H1 (cell line): ENCODE results near the gene ZNF30. TPM values are rescaled to one million over a fixed set of nuclear protein-coding genes. Genes with fewer than 3 reads are reported as not detected.

Experiments used
- CTCF ChIA-PET: fragments of 300-600 bp; sonication (Branson Sonifier 250); formaldehyde crosslinking; loops from one replicate; lab custom pipeline; 2021; ENCODE audit not compliant: partially characterized antibody; lab: Charles Lee
- POLR2A ChIA-PET: fragments of 300-600 bp; sonication (Branson Sonifier 250); formaldehyde crosslinking; loops from one replicate; lab custom pipeline; 2021; ENCODE audit warnings: inconsistent platforms; ENCODE audit not compliant: partially characterized antibody; lab: Charles Lee
- DNase-seq, 2 experiments: peaks; one replicate each; pipeline versions ENCODE4 v3.0.0 to v3.0.0-alpha.2; 2010 to 2022; ENCODE audit warnings: low spot score in 2 of 2, low read depth in 1 of 2, mixed read lengths in 1 of 2
- FAIRE-seq: peaks from 2 replicates; lab custom pipeline; 2011; peaks lifted over from hg19 to GRCh38; lab: Jason Lieb, UNC
- H2AFZ ChIP-seq: 2 replicates; pipeline ENCODE4 v1.8.1; 2012; ENCODE audit warnings: low read length, inconsistent platforms
- H2AK5ac ChIP-seq: 2 replicates; pipeline ENCODE4 v1.6.1; 2013; ENCODE audit warnings: low read depth, low read length
- H2BK120ac ChIP-seq: replicated peaks from 2 replicates; pipeline ENCODE3; 2013; ENCODE audit warnings: low read depth, low read length, inconsistent platforms
- H2BK12ac ChIP-seq: 2 replicates; pipeline ENCODE4 v1.6.1; 2013; ENCODE audit warnings: low read depth, low read length
- H2BK15ac ChIP-seq: 2 replicates; pipeline ENCODE4 v1.6.1; 2013; ENCODE audit warnings: low read length
- H2BK20ac ChIP-seq: 2 replicates; pipeline ENCODE4 v1.6.1; 2013; ENCODE audit warnings: low read length
- H2BK5ac ChIP-seq: 2 replicates; pipeline ENCODE4 v1.6.1; 2013; ENCODE audit warnings: low read depth, low read length
- H3K14ac ChIP-seq: 2 replicates; pipeline ENCODE4 v1.6.1; 2013; ENCODE audit warnings: inconsistent platforms; ENCODE audit not compliant: insufficient read length
- H3K18ac ChIP-seq: 2 replicates; pipeline ENCODE4 v1.6.1; 2013; ENCODE audit warnings: low read length; ENCODE audit errors: extremely low read depth
- H3K23ac ChIP-seq: 2 replicates; pipeline ENCODE4 v1.6.1; 2013; ENCODE audit warnings: inconsistent platforms; ENCODE audit not compliant: insufficient read length
- H3K23me2 ChIP-seq: 2 replicates; pipeline ENCODE4 v1.6.1; 2013; ENCODE audit warnings: low read depth, low read length
- H3K27ac ChIP-seq: 2 replicates; pipeline ENCODE4 v1.6.1; 2011; ENCODE audit warnings: low read depth, low read length, inconsistent platforms
- H3K27me3 ChIP-seq, 4 experiments: replicated peaks in 1 of 4; 1 replicate in 1 of 4; 2 replicates in 3 of 4; pipeline versions ENCODE4 v1.6.1 to v1.8.1; 2011 to 2013; ENCODE audit warnings: low read length in 3 of 4, mild to moderate bottlenecking in 3 of 4, inconsistent platforms in 2 of 4, mixed read lengths in 2 of 4, moderate library complexity in 1 of 4; ENCODE audit not compliant: control insufficient read depth in 3 of 4, insufficient read depth in 3 of 4; ENCODE audit errors: extremely low read depth in 1 of 4
- H3K36me3 ChIP-seq, 4 experiments: 2 replicates each; pipeline versions ENCODE4 v1.6.1 to v1.8.1; 2011 to 2013; ENCODE audit warnings: mild to moderate bottlenecking in 4 of 4, low read length in 3 of 4, moderate library complexity in 2 of 4, control low read depth in 1 of 4, inconsistent platforms in 1 of 4; ENCODE audit not compliant: insufficient read depth in 4 of 4, control insufficient read depth in 2 of 4
- H3K4ac ChIP-seq: replicated peaks from 2 replicates; pipeline ENCODE3; 2013; ENCODE audit warnings: low read length, low read depth, mixed read lengths, inconsistent platforms; ENCODE audit not compliant: insufficient read length
- H3K4me1 ChIP-seq, 4 experiments: replicated peaks in 1 of 4; 1 replicate in 1 of 4; 2 replicates in 3 of 4; pipeline versions ENCODE4 v1.6.1 to v1.8.1; 2011 to 2013; ENCODE audit warnings: low read length in 3 of 4, inconsistent platforms in 2 of 4, mixed read lengths in 1 of 4; ENCODE audit not compliant: insufficient read depth in 4 of 4, control insufficient read depth in 3 of 4
- H3K4me2 ChIP-seq, 2 experiments: 2 replicates each; pipeline versions ENCODE4 v1.6.1 to v1.8.1; 2011 to 2013; ENCODE audit warnings: low read depth in 2 of 2, low read length in 2 of 2, control low read depth in 1 of 2, inconsistent platforms in 1 of 2, mild to moderate bottlenecking in 1 of 2; ENCODE audit not compliant: insufficient read depth in 1 of 2
- H3K4me3 ChIP-seq, 4 experiments: fragments of 200-600, 300-600 bp in 1 of 4; sonication (generic), shearing (Covaris generic), sonication (Bioruptor Twin) in 1 of 4; 2 replicates each; pipeline versions ENCODE4 v1.5.1 to v1.8.1; 2011 to 2016; ENCODE audit warnings: low read length in 4 of 4, low read depth in 3 of 4, control low read depth in 2 of 4, inconsistent platforms in 2 of 4, mild to moderate bottlenecking in 2 of 4, mixed read lengths in 1 of 4, moderate library complexity in 1 of 4; ENCODE audit not compliant: insufficient read depth in 2 of 4; ENCODE audit errors: extremely low read depth in 1 of 4
- H3K56ac ChIP-seq: replicated peaks from 2 replicates; pipeline ENCODE3; 2013; ENCODE audit warnings: low read depth, mild to moderate bottlenecking, mixed read lengths, low read length, inconsistent platforms; ENCODE audit not compliant: insufficient read length
- H3K79me1 ChIP-seq: 2 replicates; pipeline ENCODE4 v1.6.1; 2013; ENCODE audit warnings: low read depth, low read length, control low read depth
- H3K79me2 ChIP-seq, 2 experiments: 2 replicates each; pipeline versions ENCODE4 v1.6.1 to v1.8.1; 2012 to 2013; ENCODE audit warnings: low read length in 2 of 2, mild to moderate bottlenecking in 2 of 2, inconsistent platforms in 1 of 2; ENCODE audit not compliant: insufficient read depth in 2 of 2, control insufficient read depth in 1 of 2
- H3K9ac ChIP-seq, 4 experiments: replicated peaks in 1 of 4; 1 replicate in 1 of 4; 2 replicates in 3 of 4; pipeline versions ENCODE4 v1.6.1 to v1.8.1; 2011 to 2013; ENCODE audit warnings: low read depth in 3 of 4, low read length in 3 of 4, control low read depth in 2 of 4, mild to moderate bottlenecking in 2 of 4, moderate library complexity in 2 of 4, inconsistent platforms in 1 of 4; ENCODE audit errors: extremely low read depth in 1 of 4
- H3K9me3 ChIP-seq, 2 experiments: 2 replicates each; pipeline versions ENCODE4 v1.6.1 to v1.8.1; 2012 to 2013; ENCODE audit warnings: mild to moderate bottlenecking in 2 of 2, moderate library complexity in 2 of 2, control low read depth in 1 of 2, inconsistent platforms in 1 of 2, low read depth in 1 of 2, low read length in 1 of 2, mixed read lengths in 1 of 2; ENCODE audit not compliant: insufficient read depth in 2 of 2
- H4K20me1 ChIP-seq, 2 experiments: replicated peaks in 1 of 2; 2 replicates each; pipeline versions ENCODE3 to v1.8.1; 2011 to 2013; ENCODE audit warnings: inconsistent platforms in 2 of 2, low read length in 2 of 2, mild to moderate bottlenecking in 1 of 2; ENCODE audit not compliant: insufficient read depth in 2 of 2, control insufficient read depth in 1 of 2
- H4K5ac ChIP-seq: 2 replicates; pipeline ENCODE4 v1.6.1; 2013; ENCODE audit warnings: low read length, low read depth, mixed read lengths, inconsistent platforms; ENCODE audit not compliant: insufficient read length
- H4K8ac ChIP-seq: 2 replicates; pipeline ENCODE4 v1.8.0; 2013; ENCODE audit warnings: mild to moderate bottlenecking, moderate library complexity, low read length, inconsistent platforms; ENCODE audit not compliant: insufficient read depth; ENCODE audit errors: extremely low read depth
- H4K91ac ChIP-seq: replicated peaks from 2 replicates; pipeline ENCODE3; 2013; ENCODE audit warnings: low read length, mixed read lengths, inconsistent platforms; ENCODE audit not compliant: insufficient read length
- MAFK ChIP-seq: IDR thresholded peaks from 2 replicates; pipeline ENCODE4 v1.6.1; 2012; ENCODE audit warnings: low read depth, mild to moderate bottlenecking, improper control_type of control experiment, low read length
- RAD21 ChIP-seq, 2 experiments: IDR thresholded peaks in 1 of 2; conservative IDR thresholded peaks in 1 of 2; 2 replicates each; pipeline ENCODE4 v1.6.1; 2011; ENCODE audit warnings: low read depth in 2 of 2, low read length in 2 of 2, improper control_type of control experiment in 1 of 2, inconsistent platforms in 1 of 2, mild to moderate bottlenecking in 1 of 2, moderate library complexity in 1 of 2
- SAP30 ChIP-seq: fragments of 300-600 bp; sonication (generic); IDR thresholded peaks from 2 replicates; pipeline ENCODE4 v1.7.1; 2012; ENCODE audit warnings: low read length, moderate library complexity, mild to moderate bottlenecking, inconsistent platforms; ENCODE audit not compliant: insufficient read depth, insufficient replicate concordance
- TCF12 ChIP-seq: IDR thresholded peaks from 2 replicates; pipeline ENCODE4 v1.6.1; 2011; ENCODE audit warnings: low read depth, mild to moderate bottlenecking, low read length
- WGBS, 2 experiments: shearing (Covaris generic) in 1 of 2; methylation state at CpG; one replicate each; pipeline versions ENCODE4 v1.1.6 to v1.1.7; 2013 to 2015; ENCODE audit warnings: low lambda C conversion rate in 2 of 2, mixed read lengths in 2 of 2, inconsistent platforms in 1 of 2, low coverage in 1 of 2, missing lambda C conversion rate in 1 of 2; ENCODE audit not compliant: insufficient replicate concordance in 2 of 2, insufficient coverage in 1 of 2, insufficient read length in 1 of 2; ENCODE audit errors: extremely low coverage in 1 of 2, missing lambda C conversion rate in 1 of 2; 5-methylcytosine and 5-hydroxymethylcytosine counted together
- polyA plus RNA-seq, 7 experiments: library from polyadenylated mRNA; depleted of rRNA in 3 of 7; stranded (reverse) in 5 of 7; unstranded in 2 of 7; fragments of >200 nt in 5 of 7; fragments of 200-250 nt in 2 of 7; gene quantifications; 1 replicate in 5 of 7; 2 replicates in 1 of 7; 4 replicates in 1 of 7; pipeline versions ENCODE4 v1.2.1 to v1.2.3, GENCODE V29; 2011 to 2013; ENCODE audit warnings: missing spikeins in 2 of 7, mixed read lengths in 2 of 7
- total RNA-seq: library from RNA; stranded (reverse); fragmentation: NEBNext Ultra II Directional; extraction: Animal tissue kit (Norgen Biotek cat#: 25700); gene quantifications from 2 replicates; pipeline ENCODE4 v1.2.1, GENCODE V29; 2021
- TF ChIP-seq, protein P1 (sequence below): IDR thresholded peaks from 2 replicates; pipeline ENCODE4 v1.6.1; 2011; ENCODE audit warnings: low read depth, mild to moderate bottlenecking, low read length; ENCODE audit not compliant: insufficient read depth

The ZNF30 gene
- total and polyA plus RNA-seq, 2 of the 8 experiments (the other 6 are each of a cell fraction or from before 2014, with no cell fraction given) = 2.0 to 4.7 TPM

DNA sequence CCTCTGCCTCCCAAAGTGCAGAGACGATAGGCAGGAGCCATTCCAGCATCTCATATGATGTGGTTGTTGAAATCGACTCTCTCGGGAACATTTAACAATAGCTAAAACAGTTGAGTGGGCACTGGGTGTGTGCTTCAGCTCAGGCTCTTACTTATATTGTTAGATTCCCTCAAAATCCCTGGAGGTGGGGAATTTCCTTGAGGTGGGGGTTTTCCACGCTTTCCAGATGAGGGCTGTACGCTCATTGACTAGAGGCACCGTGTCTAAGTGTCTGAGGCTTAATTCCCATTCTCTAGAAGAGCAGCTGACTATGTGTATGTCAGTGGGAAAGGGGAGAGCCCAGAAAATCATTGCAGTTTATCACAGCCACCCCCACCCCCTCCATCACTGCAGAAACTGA lies 62.6 kb downstream of the ZNF30 start:
- Histone ChIP-seq H3K27me3 (no peaks in the 10 kb centered on the region), H3K4ac (no peak overlapping the region), H4K5ac (no peak overlapping the region), H3K27ac (no peak overlapping the region), H3K9ac (no peak overlapping the region), H2AFZ (no peak overlapping the region), H4K8ac (no peak overlapping the region), H3K4me3 (no peak overlapping the region), H3K18ac (no peak overlapping the region), H4K20me1 (no peaks in the 10 kb centered on the region), H3K14ac (no peak overlapping the region), H3K36me3 (no peaks in the 10 kb centered on the region), H3K4me1 (peaks cover 2 to 7% (median 4%) of the 10 kb centered on the region in 4 experiments; a peak in 5 of 7 replicates), H2BK12ac (no peak overlapping the region), H3K79me2 (no peaks in the 10 kb centered on the region), H2BK15ac (no peak overlapping the region), H3K56ac (no peak overlapping the region), H3K23me2 (no peaks in the 10 kb centered on the region), H3K9me3 (no peaks in the 10 kb centered on the region), H3K23ac (no peak overlapping the region), H2AK5ac (no peak overlapping the region), H3K4me2 (no peak overlapping the region), H4K91ac (no peak overlapping the region), H2BK5ac (no peak overlapping the region), H3K79me1 (no peaks in the 10 kb centered on the region), H2BK120ac (no peak overlapping the region), H2BK20ac (no peak overlapping the region)
- no peak for TF ChIP-seq TCF12
- no peak for TF ChIP-seq MAFK
- TF ChIP-seq, protein P1, sequence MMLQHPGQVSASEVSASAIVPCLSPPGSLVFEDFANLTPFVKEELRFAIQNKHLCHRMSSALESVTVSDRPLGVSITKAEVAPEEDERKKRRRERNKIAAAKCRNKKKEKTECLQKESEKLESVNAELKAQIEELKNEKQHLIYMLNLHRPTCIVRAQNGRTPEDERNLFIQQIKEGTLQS = no peak
- no peak for TF ChIP-seq RAD21 (IDR thresholded peaks at IDR 0.05 in 1 of 2, conservative IDR thresholded peaks at IDR 0.05 in 1 of 2; ENCODE audit: low read depth in 2 of 2, low read length in 2 of 2)
- no peak for TF ChIP-seq SAP30
- ChIA-PET CTCF (interaction anchor here (0.6 to 1.7 kb wide), 7 partner anchors 10 to 476 kb away, joined by 3 to 4 read pairs (median 3); no protein-coding TSS in a partner anchor), POLR2A (interaction anchor here (0.7 to 1.7 kb wide), 4 partner anchors 10 to 54 kb away, joined by 3 to 5 read pairs (median 4); partner anchors contain the start of gene GRAMD1A)
- DNase-seq (no peak), FAIRE-seq (no peak)
- 93% methylated on average over 6 of the region's 6 CpGs; no CpG with 5 or more reads in 1 of the 2 experiments for WGBS, 2 experiments
